Posterior vena cava (tissue), 2 donors: ENCODE results near the gene IGF2. TPM values are rescaled to one million over a fixed set of nuclear protein-coding genes. Genes with fewer than 3 reads are reported as not detected.

Experiments
- DNase-seq: peaks from one replicate; pipeline ENCODE4 v3.0.0-alpha.2; 2020; ENCODE audit warnings: low spot score
- intact Hi-C, 2 donors: fragments of 100-400 bp; cut with DNase I; formaldehyde crosslinking; loops; one replicate each; pipeline versions ENCODE4 v1.14.1 to v1.14.2; 2022 to 2023
- total RNA-seq, 2 donors: library from RNA; stranded (reverse); fragmentation: NEBNext Ultra II Directional; extraction: Animal tissue kit (Norgen Biotek cat#: 25700); gene quantifications; one replicate each; pipeline ENCODE4 v1.2.1, GENCODE V29; 2021
- donor health status: DM: yes; HTN: yes; CAD: no.
- donor health status: DM: yes; HTN: yes; CAD: no.

The IGF2 gene
- total RNA-seq, 2 donors from 2014 or later, result 161 to 323 TPM

- intact Hi-C loops, result loop anchor here (5.0 to 10.0 kb wide), 3 partner anchors 274 to 466 kb away; partner anchors contain the start of gene TNNI2 (in 1 of the 2)
- DNase-seq, result no peak
Observed at GRCh38 chr11:2158296-2158737, 19.1 kb upstream of the IGF2 start.

GRCh38 chr11:2157294-2158040, 18.3 kb upstream of the IGF2 start:
- no peak for DNase-seq
- intact Hi-C loops, result loop anchor here (5.0 to 10.0 kb wide), 3 partner anchors 273 to 465 kb away; partner anchors contain the start of gene TNNI2 (in 1 of the 2)

DNA sequence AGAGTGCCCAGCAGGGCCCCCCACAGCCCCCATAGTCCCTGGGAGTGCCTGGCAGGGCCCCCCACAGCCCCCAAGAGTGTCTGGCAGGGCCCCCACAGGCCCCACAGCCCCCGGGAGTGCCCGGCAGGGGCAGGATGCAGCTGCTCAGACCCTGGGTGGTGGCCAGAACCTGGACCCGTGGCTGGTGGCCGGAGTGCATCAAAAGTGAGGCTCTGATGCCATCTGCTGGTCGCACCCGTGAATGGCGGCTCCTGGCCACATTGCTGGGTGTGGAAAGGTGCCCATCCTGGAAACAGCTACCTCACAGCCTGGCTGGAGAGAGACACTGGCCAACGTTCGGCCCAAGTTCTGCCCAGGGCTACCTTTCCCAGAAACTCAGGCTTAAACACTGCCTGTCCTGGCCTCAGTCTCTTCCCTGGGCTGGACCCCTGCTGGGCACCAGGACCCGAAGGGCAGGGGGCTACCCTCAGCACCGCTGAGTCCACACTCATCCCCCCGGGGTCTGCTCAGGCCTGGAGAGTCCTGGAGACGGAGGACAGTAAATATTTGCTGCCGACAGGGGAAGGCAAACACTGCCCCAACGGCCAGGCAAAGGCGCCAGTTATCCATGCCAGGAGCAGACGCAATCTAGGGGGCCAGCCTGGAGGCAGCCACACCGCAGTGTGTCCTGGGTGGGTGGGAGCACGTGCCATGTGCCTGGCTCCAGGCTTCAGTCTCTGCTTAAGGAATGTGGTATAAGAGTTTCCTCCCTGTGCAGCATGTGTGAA, 17.4 kb upstream of the IGF2 start:
- peak; percentile 91 for DNase-seq
- intact Hi-C loops, result loop anchor here (5.0 to 10.0 kb wide), 3 partner anchors 272 to 464 kb away; partner anchors contain the start of gene TNNI2 (in 1 of the 2)

GRCh38 chr11:2155511-2155910, 16.3 kb upstream of the IGF2 start:
- no peak for DNase-seq
- intact Hi-C loops, result loop anchor here (5.0 to 10.0 kb wide), 3 partner anchors 271 to 463 kb away; partner anchors contain the start of gene TNNI2 (in 1 of the 2)

- DNase-seq, result no peak
- intact Hi-C loops, result loop anchor here (5.0 to 10.0 kb wide), 5 partner anchors 270 to 1593 kb away; partner anchors contain the start of genes TNNI2 (in 2 of the 2), LMNTD2 (in 1 of the 2) and RASSF7 (in 1 of the 2)
Observed at GRCh38 chr11:2154889-2155288, 15.7 kb upstream of the IGF2 start.

GRCh38 chr11:2154195-2154585, 15.0 kb upstream of the IGF2 start:
- intact Hi-C loops, result loop anchor here (5.0 to 10.0 kb wide), 4 partner anchors 269 to 1592 kb away; partner anchors contain the start of genes LMNTD2 (in 1 of the 2), RASSF7 (in 1 of the 2) and TNNI2 (in 1 of the 2)

DNA sequence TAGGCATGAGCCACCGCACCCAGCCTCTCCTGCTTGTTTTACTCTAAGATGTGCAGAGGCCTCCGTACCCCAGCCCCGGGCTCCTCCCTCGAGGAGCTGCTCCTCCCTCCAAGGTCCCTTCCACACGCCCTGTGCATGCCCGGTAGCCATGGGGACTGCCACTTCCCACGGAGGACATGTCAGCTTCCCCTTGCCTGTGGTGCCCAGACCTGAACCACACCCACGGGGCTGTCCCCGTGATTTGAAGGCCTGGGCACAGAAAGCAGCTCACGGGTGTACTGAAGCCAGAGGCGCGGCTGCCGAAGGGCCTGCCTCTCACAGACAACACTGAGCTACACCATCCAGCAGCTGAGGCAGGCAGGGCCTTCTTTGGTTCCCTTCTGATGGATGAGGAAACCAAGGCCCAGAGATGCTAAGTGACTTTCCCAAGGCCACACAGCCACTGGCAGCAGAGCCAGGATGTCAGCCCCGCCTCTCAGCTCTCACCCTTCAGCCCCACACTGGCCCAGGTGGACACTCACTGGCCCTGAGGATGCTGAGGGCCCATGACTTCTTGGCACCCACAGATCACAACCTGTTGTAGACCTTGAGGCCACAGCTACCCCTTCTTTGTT, 14.5 kb upstream of the IGF2 start:
- intact Hi-C loops, result loop anchor here (5.0 to 10.0 kb wide), 4 partner anchors 269 to 1591 kb away; partner anchors contain the start of genes LMNTD2 (in 1 of the 2), RASSF7 (in 1 of the 2) and TNNI2 (in 1 of the 2)
- no peak for DNase-seq

More at GRCh38 chr11:2154195-2154585, 15.0 kb upstream of the IGF2 start:
- DNase-seq, result no peak

- intact Hi-C loops, result loop anchor here (5.0 to 10.0 kb wide), 4 partner anchors 267 to 1589 kb away; partner anchors contain the start of genes LMNTD2 (in 1 of the 2), RASSF7 (in 1 of the 2) and TNNI2 (in 1 of the 2)
- peak; percentile 90 for DNase-seq
Observed at GRCh38 chr11:2151500-2152257, 12.5 kb upstream of the IGF2 start.

DNA sequence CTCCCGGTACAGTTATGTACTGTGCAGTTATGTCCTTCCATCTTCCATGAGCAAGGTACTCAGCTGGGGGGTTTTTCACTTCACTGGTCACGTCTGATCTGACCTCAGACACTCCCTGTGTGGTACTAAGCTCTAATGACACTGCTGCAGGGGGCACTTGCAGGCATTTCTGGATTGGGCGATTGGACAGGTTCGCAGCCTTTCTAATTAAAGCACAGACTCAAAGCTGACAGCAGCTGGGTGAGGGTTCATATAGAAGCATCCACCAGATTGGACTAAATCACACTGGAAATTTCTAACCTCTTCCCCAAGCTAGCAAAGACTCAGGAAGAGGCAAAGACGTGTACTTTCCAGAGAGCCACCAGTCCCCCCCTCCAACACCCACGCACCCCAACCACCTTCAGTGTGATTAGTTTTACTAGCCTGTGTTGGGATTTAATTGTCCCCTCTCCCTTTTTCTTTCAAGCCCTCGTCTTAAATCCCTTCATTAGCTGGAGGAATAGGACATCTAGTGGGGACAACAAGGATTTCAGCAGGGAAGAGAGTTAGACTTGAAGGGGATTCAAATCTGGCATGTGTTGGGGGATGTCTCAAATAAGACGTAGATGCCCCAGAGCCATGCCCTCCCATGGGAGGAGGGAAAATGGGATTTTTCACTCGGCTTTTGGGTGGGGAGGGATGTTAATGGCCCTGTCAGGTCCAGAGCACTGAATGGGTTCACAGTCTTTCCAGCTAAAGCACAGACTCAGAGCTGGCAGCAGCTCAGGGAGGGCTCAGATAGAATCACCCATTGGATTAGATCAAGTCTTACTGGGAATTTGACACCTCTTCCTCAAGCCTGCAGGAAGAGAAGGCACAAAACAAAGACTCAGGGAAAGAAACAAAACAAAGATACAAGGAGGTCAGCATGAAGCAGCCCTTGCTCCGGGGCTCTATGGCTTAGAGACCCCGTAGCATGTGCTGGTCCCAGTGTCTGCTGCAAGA, 11.0 kb upstream of the IGF2 start:
- no peak for DNase-seq
- intact Hi-C loops, result loop anchor here (5.0 to 10.0 kb wide), 4 partner anchors 265 to 1588 kb away; partner anchors contain the start of genes LMNTD2 (in 1 of the 2), RASSF7 (in 1 of the 2) and TNNI2 (in 1 of the 2)

GRCh38 chr11:2149460-2149859, 10.3 kb upstream of the IGF2 start:
- no peak for DNase-seq
- intact Hi-C loops, result no loop called here

DNA sequence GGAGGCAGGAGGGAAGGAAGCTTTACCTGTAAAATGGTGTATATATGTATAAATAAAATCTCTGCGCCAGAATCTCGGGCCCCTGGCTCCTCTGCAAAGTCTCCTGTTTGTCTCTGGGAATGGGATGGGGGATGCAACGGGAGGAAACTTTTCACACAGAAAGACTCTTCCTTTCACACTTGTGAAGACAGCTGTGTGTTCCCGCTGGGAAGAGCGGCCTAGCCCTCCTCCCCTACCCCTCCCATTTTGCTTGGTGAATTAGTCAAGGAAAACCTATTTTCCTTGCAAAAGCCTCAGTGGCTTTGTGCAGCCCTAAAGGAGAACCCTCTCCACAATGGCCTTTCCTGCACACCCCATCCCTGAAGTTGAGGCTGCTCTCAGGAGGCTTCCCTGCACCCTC, 9.4 kb upstream of the IGF2 start:
- intact Hi-C loops, result no loop called here
- DNase-seq, result no peak

- intact Hi-C loops, result no loop called here
- DNase-seq, result no peak
Observed at GRCh38 chr11:2147391-2147790, 8.2 kb upstream of the IGF2 start.

DNA sequence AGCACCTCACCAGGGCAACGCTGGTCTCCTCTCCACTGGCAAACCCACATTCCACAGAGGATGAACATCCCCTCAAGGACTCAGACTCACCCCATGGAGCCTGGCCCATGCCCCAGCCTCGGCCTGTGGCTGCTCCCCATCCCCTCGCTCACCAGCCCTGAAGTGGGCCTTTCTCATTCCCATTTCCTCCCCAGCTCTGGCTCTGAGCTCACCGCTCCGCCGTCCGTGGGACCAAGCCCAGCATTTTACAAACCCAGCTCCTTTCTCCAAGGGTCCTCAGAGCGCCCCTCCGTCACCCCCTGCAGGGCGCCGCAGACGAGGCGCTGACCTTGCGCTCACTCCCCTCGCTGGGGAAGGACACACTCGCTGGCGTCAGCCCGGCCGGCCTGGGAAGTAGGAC, 6.9 kb upstream of the IGF2 start:
- DNase-seq, result no peak
- intact Hi-C loops, result no loop called here

- intact Hi-C loops, result no loop called here
- DNase-seq, result no peak
Observed at GRCh38 chr11:2144544-2145248, 5.5 kb upstream of the IGF2 start.

- intact Hi-C loops, result no loop called here
Observed at GRCh38 chr11:2143799-2144543, 4.8 kb upstream of the IGF2 start.

DNA sequence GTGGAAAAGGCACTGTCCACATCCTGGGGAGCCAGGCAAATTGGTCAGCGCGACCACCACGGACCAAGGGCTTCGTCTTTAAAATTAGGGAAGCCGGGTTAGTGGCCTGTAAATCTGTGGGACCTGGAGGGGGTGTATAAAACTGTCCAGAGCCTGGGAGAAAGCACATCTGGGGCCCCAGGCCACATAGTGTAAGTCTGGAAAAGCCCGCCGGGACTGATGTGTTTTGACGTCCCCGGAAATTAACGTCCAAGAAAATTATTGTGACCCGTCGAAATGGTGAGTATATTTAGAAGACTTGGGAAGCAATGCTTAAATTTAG, 4.2 kb upstream of the IGF2 start:
- no peak for DNase-seq
- intact Hi-C loops, result no loop called here

More at GRCh38 chr11:2143799-2144543, 4.8 kb upstream of the IGF2 start:
- no peak for DNase-seq
